CD4-positive, alpha-beta T cell (primary cell): ENCODE data around the gene FRMD5. TPM values are rescaled to one million over a fixed set of nuclear protein-coding genes. Genes with fewer than 3 reads are reported as not detected.

Experiments
- ATAC-seq: fragments of 200-7000 bp; cut with Tn5 transposase; one replicate; pipeline ENCODE4 v1.10.0; 2022; ENCODE audit warnings: mild to moderate bottlenecking; ENCODE audit not compliant: poor library complexity
- CTCF ChIA-PET: fragments of 350-600 bp; sonication (Branson Sonifier 250); formaldehyde crosslinking; loops from one replicate; lab custom pipeline; 2021; ENCODE audit warnings: antibody characterized with exemption, inconsistent platforms; lab: Charles Lee
- POLR2A ChIA-PET: fragments of 350-600 bp; sonication (Branson Sonifier 250); formaldehyde crosslinking; loops from one replicate; lab custom pipeline; 2021; ENCODE audit warnings: antibody characterized with exemption, inconsistent platforms; lab: Charles Lee
- DNase-seq, 14 experiments: peaks; one replicate each; pipeline ENCODE4 v3.0.0-alpha.2; 2013 to 2020; ENCODE audit warnings: mixed read lengths in 2 of 14
- H3K27ac ChIP-seq, 2 donors: one replicate each; pipeline versions ENCODE4 v1.5.1 to v1.7.0; 2013; ENCODE audit warnings: low read length in 2 of 2, low read depth in 1 of 2, mild to moderate bottlenecking in 1 of 2
- H3K27me3 ChIP-seq, 2 experiments: 1 replicate in 1 of 2; 2 replicates in 1 of 2; pipeline versions ENCODE4 v1.6.1 to v1.7.0; 2013; ENCODE audit warnings: low read length in 2 of 2, control low read depth in 1 of 2, mild to moderate bottlenecking in 1 of 2, moderate library complexity in 1 of 2; ENCODE audit not compliant: insufficient read depth in 2 of 2, control insufficient read depth in 1 of 2
- H3K36me3 ChIP-seq: one replicate; pipeline ENCODE4 v1.6.1; 2013; ENCODE audit warnings: low read length, control low read depth; ENCODE audit not compliant: insufficient read depth
- H3K4me1 ChIP-seq: one replicate; pipeline ENCODE4 v1.6.1; 2013; ENCODE audit warnings: low read length, control low read depth; ENCODE audit not compliant: insufficient read depth
- H3K4me3 ChIP-seq: one replicate; pipeline ENCODE4 v1.5.1; 2013; ENCODE audit warnings: mild to moderate bottlenecking, low read length, moderate library complexity
- H3K9me3 ChIP-seq, 2 experiments: 1 replicate in 1 of 2; 2 replicates in 1 of 2; pipeline versions ENCODE4 v1.6.1 to v1.7.0; 2013; ENCODE audit warnings: low read length in 2 of 2, mild to moderate bottlenecking in 2 of 2, control low read depth in 1 of 2, moderate library complexity in 1 of 2; ENCODE audit not compliant: control insufficient read depth in 1 of 2, insufficient read depth in 1 of 2
- H3K27ac Mint-ChIP-seq: one replicate; pipeline ENCODE4 v1.8.0; 2020; ENCODE audit warnings: mixed read lengths
- H3K27me3 Mint-ChIP-seq: one replicate; pipeline ENCODE4 v1.8.0; 2021; ENCODE audit warnings: mixed read lengths
- H3K36me3 Mint-ChIP-seq: one replicate; pipeline ENCODE4 v1.8.0; 2021; ENCODE audit warnings: low read depth, mixed read lengths
- H3K4me1 Mint-ChIP-seq: one replicate; pipeline ENCODE4 v1.8.0; 2021; ENCODE audit warnings: low read depth, mixed read lengths
- H3K4me3 Mint-ChIP-seq: one replicate; pipeline ENCODE4 v1.8.0; 2020; ENCODE audit warnings: mild to moderate bottlenecking, mixed read lengths
- H3K9me3 Mint-ChIP-seq: one replicate; pipeline ENCODE4 v1.8.0; 2020; ENCODE audit warnings: mixed read lengths
- CTCF ChIP-seq: fragments of 200-600 bp; IDR thresholded peaks from one replicate; pipeline ENCODE4 v1.8.0; 2022; ENCODE audit warnings: antibody characterized with exemption, mild to moderate bottlenecking
- intact Hi-C, 2 experiments: fragments of 100-400 bp; cut with DNase I in 1 of 2; cut with micrococcal nuclease in 1 of 2; formaldehyde crosslinking; loops; one replicate each; pipeline versions ENCODE4 v1.15.1 to v1.9.0; 2023 to 2025; cut with DNase I, micrococcal nuclease
- total RNA-seq, 174 experiments: library from RNA in 2 of 174; stranded (reverse) in 2 of 174; gene quantifications; one replicate each; pipeline ENCODE4 v1.2.3 and lab custom pipeline; 2021 to 2026

FRMD5 gene
- total RNA-seq, 2 experiments from 2014 or later: not detected

- H3K27me3 Mint-ChIP-seq: no peaks in the 10 kb centered on the region
- H3K4me3 Mint-ChIP-seq: peak overlapping the region; percentile 84
- no peak for ATAC-seq
- peaks cover 38% of the 10 kb centered on the region for H3K36me3 Mint-ChIP-seq
- Histone ChIP-seq H3K27ac (no peak overlapping the region), H3K4me3 (no peak overlapping the region), H3K4me1 (peaks cover 59% of the 10 kb centered on the region), H3K9me3 (no peaks in the 10 kb centered on the region), H3K27me3 (no peaks in the 10 kb centered on the region), H3K36me3 (peaks cover 22% of the 10 kb centered on the region)
- ChIA-PET POLR2A (interaction anchor here (1.4 to 4.2 kb wide), 2 partner anchors 21 to 27 kb away, joined by 3 to 74 read pairs; partner anchors contain the start of genes HYPK and SERINC4), CTCF (interaction anchor here (1.5 kb wide), 1 partner anchor 45 kb away, joined by 3 read pairs; the partner anchor contains the start of gene ELL3)
- intact Hi-C loops: loop anchor here in 1 of 2 experiments (10.0 kb wide), 2 partner anchors 603 to 897 kb away; partner anchors contain the start of genes CTDSPL2 and TTBK2
- H3K9me3 Mint-ChIP-seq: no peaks in the 10 kb centered on the region
- DNase-seq: no peak
- H3K27ac Mint-ChIP-seq: peak overlapping the region; percentile 69
- no peak for TF ChIP-seq CTCF
- H3K4me1 Mint-ChIP-seq: peaks cover 35% of the 10 kb centered on the region
These were observed 373.6 kb downstream of the FRMD5 start for GRCh38 chr15:43821505-43821904.

Other genes with a start within 250 kb of the FRMD5 start
- 10 to 100 TPM; 41.1 to 41.3 TPM for gene GOLM2, start 93.4 kb upstream of the FRMD5 start, total RNA-seq
- gene CTDSPL2, start 232.4 kb upstream of the FRMD5 start, total RNA-seq: 100 to 1,000 TPM; 106 to 113 TPM